ENCODE results near the gene ATP13A2. TPM values are rescaled to one million over a fixed set of nuclear protein-coding genes. Genes with fewer than 3 reads are reported as not detected.

Gene ATP13A2
- total RNA-seq, result 119 TPM

DNA sequence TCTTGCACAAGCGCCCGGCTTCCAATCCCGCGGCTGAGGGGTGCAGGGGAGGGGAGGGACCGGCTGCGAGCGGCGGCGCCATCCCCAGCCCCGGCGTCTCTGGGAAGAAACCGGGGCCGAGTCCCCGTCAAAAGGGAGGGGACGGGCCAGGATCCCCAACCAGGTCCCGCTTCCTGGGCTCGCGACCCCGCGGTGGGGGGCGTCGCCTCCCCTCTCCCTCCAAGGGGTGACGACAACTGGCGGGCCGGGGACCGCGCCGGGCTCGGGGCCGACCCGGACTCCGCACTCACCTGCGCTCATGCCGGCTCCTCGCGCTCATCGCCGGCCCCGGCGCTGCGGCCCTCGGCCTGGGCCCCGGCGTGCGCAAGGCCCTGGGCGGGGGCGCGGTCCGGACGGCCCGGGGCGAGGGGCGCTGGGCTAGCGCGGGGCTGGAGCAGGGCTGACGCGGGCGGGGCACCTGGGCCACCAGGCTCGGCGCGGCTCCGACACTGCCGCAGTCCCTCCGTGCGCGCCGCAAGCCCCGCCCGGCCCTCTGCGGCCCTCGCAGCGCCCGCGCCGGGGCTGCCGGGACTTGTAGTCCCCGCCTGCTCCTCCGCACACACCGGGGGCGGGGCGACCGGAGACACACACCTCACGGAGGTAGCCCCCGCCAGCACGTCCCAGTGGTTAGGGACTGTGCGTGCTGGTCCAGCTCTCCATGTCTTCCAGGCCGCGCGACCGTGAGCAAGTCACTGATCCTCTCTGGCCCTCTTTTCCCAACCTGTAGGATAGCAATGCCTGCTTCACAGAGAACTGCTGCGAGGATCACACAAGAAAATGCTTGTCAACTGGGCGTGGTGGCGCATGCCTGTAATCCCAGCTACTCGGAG is at the start of gene ATP13A2:
Gene ATP13A2, minus strand, starts transcription at position 490 of the 869 bp plus-strand sequence. Its CDS starts 190 bp downstream, at position 300.

GRCh38 chr1:17053685-17054410 is 42.1 kb upstream of the ATP13A2 start, which contains the start of gene SDHB:
Gene SDHB, minus strand, starts transcription at chr1:17054032. Its CDS starts 13 bp downstream, at chr1:17054019.

DNA sequence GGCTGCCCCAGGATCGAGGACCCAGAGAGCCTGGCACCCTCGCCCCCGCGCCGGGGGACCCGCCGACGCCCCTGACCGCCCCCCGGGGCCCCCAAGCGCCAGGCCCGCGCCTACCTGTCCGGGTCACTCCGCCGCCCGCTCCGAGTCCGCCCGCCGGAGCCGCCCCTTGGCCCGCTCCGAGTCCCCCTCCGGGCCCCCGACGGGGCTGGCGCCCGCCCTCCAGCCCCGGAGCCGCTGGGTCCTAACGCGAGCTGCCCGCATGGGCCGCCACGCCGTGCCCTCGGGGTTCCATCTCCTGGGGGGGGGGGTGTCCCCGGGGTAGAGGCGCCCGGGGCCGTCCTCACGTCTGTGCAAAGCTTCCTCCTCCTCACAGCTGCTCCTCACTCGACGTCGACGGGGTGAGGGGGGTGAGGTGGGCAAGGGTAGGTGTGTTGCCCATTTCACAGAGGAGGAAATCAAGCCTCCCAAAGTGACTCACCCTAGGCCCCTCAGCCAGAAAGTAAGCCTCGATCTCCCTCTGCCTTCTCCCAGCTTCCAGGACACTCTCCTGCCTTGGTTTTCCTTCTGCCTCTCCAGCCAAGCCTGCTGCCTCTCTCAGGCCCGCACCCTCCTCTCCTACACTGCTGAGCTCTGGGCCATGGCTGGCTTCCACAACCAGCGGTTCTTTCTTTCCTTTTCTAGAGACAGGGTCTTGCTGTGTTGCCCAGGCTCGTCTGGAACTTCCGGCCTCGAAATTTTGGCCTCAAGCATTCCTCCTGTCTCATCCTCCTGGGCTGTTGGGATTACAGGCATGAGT is 31.1 kb downstream of the ATP13A2 start, which contains the start of gene MFAP2:
Gene MFAP2, minus strand, starts transcription at position 148 of the 796 bp plus-strand sequence. CDS start 2,347 bp downstream, outside the sequence.

Other genes starting within 250 kb of the ATP13A2 start
- under 0.01 TPM for gene RNU1-2, start 115.9 kb downstream of the ATP13A2 start, total RNA-seq
- 37.9 TPM for gene CROCC, start 90.0 kb downstream of the ATP13A2 start, total RNA-seq
- 14.7 TPM for gene MFAP2, start 31.3 kb downstream of the ATP13A2 start, total RNA-seq
- 77.9 TPM for gene SDHB, start 42.1 kb upstream of the ATP13A2 start, total RNA-seq
- 1.6 TPM for gene PADI2, start 107.5 kb upstream of the ATP13A2 start, total RNA-seq
- not detected for gene PADI1, start 193.2 kb upstream of the ATP13A2 start, total RNA-seq
- not detected for gene PADI3, start 237.2 kb upstream of the ATP13A2 start, total RNA-seq